HepG2 (cell line): Measurements from ENCODE around the gene DDX20. TPM values are rescaled to one million over a fixed set of nuclear protein-coding genes. Genes with fewer than 3 reads are reported as not detected.

ENCODE experiments used
- MXD4 ChIP-seq: IDR thresholded peaks from 2 replicates; pipeline ENCODE4 v1.6.1; 2016; ENCODE audit warnings: mild to moderate bottlenecking, missing biosample characterization, missing genetic modification reagents
- PCBP1 ChIP-seq: fragments of 200-400 bp; formaldehyde crosslinking; IDR thresholded peaks from 2 replicates; pipeline ENCODE4 v1.6.1; 2017; ENCODE audit warnings: mild to moderate bottlenecking, low read depth, low read length, borderline replicate concordance
- RBM39 ChIP-seq: fragments of 200-400 bp; formaldehyde crosslinking; IDR thresholded peaks from one replicate; pipeline ENCODE4 v1.6.1; 2018; ENCODE audit warnings: antibody characterized with exemption, mild to moderate bottlenecking, low read depth, low read length; ENCODE audit not compliant: poor library complexity, severe bottlenecking
- REPIN1 ChIP-seq: sonication (generic); formaldehyde crosslinking; IDR thresholded peaks from 2 replicates; pipeline ENCODE4 v1.8.0; 2022; ENCODE audit warnings: missing genetic modification reagents, low read depth, mild to moderate bottlenecking, borderline replicate concordance
- SAFB2 ChIP-seq: sonication (generic); formaldehyde crosslinking; IDR thresholded peaks from 2 replicates; pipeline ENCODE4 v1.5.1; 2020; ENCODE audit warnings: missing genetic modification reagents, low read depth, mild to moderate bottlenecking, borderline replicate concordance
- SRF ChIP-seq: IDR thresholded peaks from 2 replicates; pipeline ENCODE4 v1.6.1; 2011; ENCODE audit warnings: mild to moderate bottlenecking, low read depth, low read length, moderate library complexity
- ZBTB1 ChIP-seq: sonication (generic); formaldehyde crosslinking; IDR thresholded peaks from 2 replicates; pipeline ENCODE4 v1.4.0; 2020; ENCODE audit warnings: missing genetic modification reagents, borderline replicate concordance
- ZMYM4 ChIP-seq: sonication (generic); formaldehyde crosslinking; IDR thresholded peaks from 2 replicates; pipeline ENCODE4 v1.8.1; 2023; ENCODE audit warnings: mild to moderate bottlenecking, missing genetic modification reagents
- ZNF446 ChIP-seq: sonication (generic); formaldehyde crosslinking; IDR thresholded peaks from 2 replicates; pipeline ENCODE4 v1.5.0; 2020; ENCODE audit warnings: mild to moderate bottlenecking, missing genetic modification reagents
- polyA plus RNA-seq, 8 experiments: library from polyadenylated mRNA; depleted of rRNA in 3 of 8; stranded (reverse) in 7 of 8; unstranded in 1 of 8; fragments of >200 nt; fragmentation: Illumina TruSeq in 4 of 8; extraction: Trizol in 4 of 8; gene quantifications; 2 replicates each; pipeline versions ENCODE4 v1.2.1 to v1.2.3, GENCODE V29; 2011 to 2016; ENCODE audit warnings: low read depth in 4 of 8, missing spikeins in 1 of 8, mixed read lengths in 1 of 8; ENCODE audit not compliant: insufficient read depth in 1 of 8
- total RNA-seq, 5 experiments: library from RNA; depleted of rRNA; stranded (reverse); fragments of >200 nt; fragmentation: Illumina TruSeq; extraction: Trizol; gene quantifications; 2 replicates each; pipeline ENCODE4 v1.2.3, GENCODE V29; 2016; ENCODE audit warnings: low read depth in 1 of 5
- TF ChIP-seq, protein P1 (sequence below): sonication (generic); formaldehyde crosslinking; conservative IDR thresholded peaks from 2 replicates; pipeline ENCODE4 v1.5.0; 2020; ENCODE audit warnings: missing genetic modification reagents
- TF ChIP-seq, protein P2 (sequence below), 2 experiments: fragments of 450-650 bp in 1 of 2; sonication (generic) in 1 of 2; formaldehyde crosslinking in 1 of 2; IDR thresholded peaks; 2 replicates each; pipeline versions ENCODE4 v1.6.1 to v1.8.0; 2016 to 2022; ENCODE audit warnings: antibody characterized with exemption in 1 of 2, mild to moderate bottlenecking in 1 of 2, missing genetic modification reagents in 1 of 2
- TF ChIP-seq, protein P3 (sequence below): sonication (generic); formaldehyde crosslinking; IDR thresholded peaks from 2 replicates; pipeline ENCODE4 v1.5.0; 2020; ENCODE audit warnings: mild to moderate bottlenecking, missing genetic modification reagents
- TF ChIP-seq, protein P4 (sequence below): sonication (generic); formaldehyde crosslinking; IDR thresholded peaks from 2 replicates; pipeline ENCODE4 v1.9.0; 2021; ENCODE audit warnings: missing genetic modification reagents, borderline replicate concordance
- TF ChIP-seq, protein P5 (sequence below): sonication (generic); formaldehyde crosslinking; IDR thresholded peaks from 2 replicates; pipeline ENCODE4 v1.4.0; 2020; ENCODE audit warnings: missing genetic modification reagents

Gene DDX20
- total and polyA plus RNA-seq, 2 of the 13 experiments (the other 11 are each of a cell fraction or from before 2014, with no cell fraction given): 4.0 to 14.3 TPM

DNA sequence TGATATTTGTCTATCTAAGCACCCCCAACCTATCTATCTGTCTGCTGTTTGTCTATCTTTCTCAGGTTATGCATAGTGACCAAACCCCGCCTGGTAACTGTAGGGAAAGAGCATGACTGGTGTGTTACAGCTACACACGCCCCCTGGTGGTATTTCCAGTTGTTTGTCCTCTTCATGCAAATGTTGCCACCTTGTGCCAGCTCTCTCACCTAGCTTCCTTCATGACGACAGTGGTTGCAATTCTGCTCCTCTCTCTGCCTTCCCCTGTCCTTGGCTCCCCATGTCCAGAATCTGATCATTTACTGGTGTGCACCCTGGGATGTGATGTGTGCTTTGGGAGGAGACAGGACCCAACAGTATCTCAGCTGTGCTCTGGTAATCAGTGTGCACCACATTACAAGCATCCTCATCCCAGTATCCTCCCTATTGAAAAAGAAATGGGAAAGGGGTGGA is 8.4 kb upstream of the DDX20 start (continued):
- no peak for TF ChIP-seq ZNF446 (CRISPR knock-in tag)
- TF ChIP-seq, protein P1, sequence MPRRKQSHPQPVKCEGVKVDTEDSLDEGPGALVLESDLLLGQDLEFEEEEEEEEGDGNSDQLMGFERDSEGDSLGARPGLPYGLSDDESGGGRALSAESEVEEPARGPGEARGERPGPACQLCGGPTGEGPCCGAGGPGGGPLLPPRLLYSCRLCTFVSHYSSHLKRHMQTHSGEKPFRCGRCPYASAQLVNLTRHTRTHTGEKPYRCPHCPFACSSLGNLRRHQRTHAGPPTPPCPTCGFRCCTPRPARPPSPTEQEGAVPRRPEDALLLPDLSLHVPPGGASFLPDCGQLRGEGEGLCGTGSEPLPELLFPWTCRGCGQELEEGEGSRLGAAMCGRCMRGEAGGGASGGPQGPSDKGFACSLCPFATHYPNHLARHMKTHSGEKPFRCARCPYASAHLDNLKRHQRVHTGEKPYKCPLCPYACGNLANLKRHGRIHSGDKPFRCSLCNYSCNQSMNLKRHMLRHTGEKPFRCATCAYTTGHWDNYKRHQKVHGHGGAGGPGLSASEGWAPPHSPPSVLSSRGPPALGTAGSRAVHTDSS (CRISPR knock-in tag): no peak
- TF ChIP-seq, protein P2, sequence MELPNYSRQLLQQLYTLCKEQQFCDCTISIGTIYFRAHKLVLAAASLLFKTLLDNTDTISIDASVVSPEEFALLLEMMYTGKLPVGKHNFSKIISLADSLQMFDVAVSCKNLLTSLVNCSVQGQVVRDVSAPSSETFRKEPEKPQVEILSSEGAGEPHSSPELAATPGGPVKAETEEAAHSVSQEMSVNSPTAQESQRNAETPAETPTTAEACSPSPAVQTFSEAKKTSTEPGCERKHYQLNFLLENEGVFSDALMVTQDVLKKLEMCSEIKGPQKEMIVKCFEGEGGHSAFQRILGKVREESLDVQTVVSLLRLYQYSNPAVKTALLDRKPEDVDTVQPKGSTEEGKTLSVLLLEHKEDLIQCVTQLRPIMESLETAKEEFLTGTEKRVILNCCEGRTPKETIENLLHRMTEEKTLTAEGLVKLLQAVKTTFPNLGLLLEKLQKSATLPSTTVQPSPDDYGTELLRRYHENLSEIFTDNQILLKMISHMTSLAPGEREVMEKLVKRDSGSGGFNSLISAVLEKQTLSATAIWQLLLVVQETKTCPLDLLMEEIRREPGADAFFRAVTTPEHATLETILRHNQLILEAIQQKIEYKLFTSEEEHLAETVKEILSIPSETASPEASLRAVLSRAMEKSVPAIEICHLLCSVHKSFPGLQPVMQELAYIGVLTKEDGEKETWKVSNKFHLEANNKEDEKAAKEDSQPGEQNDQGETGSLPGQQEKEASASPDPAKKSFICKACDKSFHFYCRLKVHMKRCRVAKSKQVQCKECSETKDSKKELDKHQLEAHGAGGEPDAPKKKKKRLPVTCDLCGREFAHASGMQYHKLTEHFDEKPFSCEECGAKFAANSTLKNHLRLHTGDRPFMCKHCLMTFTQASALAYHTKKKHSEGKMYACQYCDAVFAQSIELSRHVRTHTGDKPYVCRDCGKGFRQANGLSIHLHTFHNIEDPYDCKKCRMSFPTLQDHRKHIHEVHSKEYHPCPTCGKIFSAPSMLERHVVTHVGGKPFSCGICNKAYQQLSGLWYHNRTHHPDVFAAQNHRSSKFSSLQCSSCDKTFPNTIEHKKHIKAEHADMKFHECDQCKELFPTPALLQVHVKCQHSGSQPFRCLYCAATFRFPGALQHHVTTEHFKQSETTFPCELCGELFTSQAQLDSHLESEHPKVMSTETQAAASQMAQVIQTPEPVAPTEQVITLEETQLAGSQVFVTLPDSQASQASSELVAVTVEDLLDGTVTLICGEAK (IDR thresholded peaks at IDR 0.05): no peak
- TF ChIP-seq, protein P2 (CRISPR knock-in tag; IDR thresholded peaks at IDR 0.05): 0 out of 2 replicates have a peak, but pooled peaks have one; percentile 51
- TF ChIP-seq RBM39: no peak
- 0 out of 2 replicates have a peak, but pooled peaks have one; percentile 45 for TF ChIP-seq REPIN1
- TF ChIP-seq SAFB2 (CRISPR knock-in tag): no peak
- TF ChIP-seq, protein P3, sequence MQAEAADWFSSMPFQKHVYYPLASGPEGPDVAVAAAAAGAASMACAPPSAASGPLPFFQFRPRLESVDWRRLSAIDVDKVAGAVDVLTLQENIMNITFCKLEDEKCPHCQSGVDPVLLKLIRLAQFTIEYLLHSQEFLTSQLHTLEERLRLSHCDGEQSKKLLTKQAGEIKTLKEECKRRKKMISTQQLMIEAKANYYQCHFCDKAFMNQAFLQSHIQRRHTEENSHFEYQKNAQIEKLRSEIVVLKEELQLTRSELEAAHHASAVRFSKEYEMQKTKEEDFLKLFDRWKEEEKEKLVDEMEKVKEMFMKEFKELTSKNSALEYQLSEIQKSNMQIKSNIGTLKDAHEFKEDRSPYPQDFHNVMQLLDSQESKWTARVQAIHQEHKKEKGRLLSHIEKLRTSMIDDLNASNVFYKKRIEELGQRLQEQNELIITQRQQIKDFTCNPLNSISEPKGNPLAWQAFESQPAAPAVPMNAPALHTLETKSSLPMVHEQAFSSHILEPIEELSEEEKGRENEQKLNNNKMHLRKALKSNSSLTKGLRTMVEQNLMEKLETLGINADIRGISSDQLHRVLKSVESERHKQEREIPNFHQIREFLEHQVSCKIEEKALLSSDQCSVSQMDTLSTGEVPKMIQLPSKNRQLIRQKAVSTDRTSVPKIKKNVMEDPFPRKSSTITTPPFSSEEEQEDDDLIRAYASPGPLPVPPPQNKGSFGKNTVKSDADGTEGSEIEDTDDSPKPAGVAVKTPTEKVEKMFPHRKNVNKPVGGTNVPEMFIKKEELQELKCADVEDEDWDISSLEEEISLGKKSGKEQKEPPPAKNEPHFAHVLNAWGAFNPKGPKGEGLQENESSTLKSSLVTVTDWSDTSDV (CRISPR knock-in tag): no peak
- TF ChIP-seq SRF: no peak
- TF ChIP-seq MXD4 (CRISPR knock-in tag): no peak
- TF ChIP-seq, protein P4, sequence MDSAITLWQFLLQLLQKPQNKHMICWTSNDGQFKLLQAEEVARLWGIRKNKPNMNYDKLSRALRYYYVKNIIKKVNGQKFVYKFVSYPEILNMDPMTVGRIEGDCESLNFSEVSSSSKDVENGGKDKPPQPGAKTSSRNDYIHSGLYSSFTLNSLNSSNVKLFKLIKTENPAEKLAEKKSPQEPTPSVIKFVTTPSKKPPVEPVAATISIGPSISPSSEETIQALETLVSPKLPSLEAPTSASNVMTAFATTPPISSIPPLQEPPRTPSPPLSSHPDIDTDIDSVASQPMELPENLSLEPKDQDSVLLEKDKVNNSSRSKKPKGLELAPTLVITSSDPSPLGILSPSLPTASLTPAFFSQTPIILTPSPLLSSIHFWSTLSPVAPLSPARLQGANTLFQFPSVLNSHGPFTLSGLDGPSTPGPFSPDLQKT (CRISPR knock-in tag): no peak
- TF ChIP-seq ZMYM4 (CRISPR knock-in tag): peak; percentile 41; the same call in 1 of the 2 replicates
- TF ChIP-seq, protein P5, sequence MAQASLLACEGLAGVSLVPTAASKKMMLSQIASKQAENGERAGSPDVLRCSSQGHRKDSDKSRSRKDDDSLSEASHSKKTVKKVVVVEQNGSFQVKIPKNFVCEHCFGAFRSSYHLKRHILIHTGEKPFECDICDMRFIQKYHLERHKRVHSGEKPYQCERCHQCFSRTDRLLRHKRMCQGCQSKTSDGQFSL: no peak
- TF ChIP-seq PCBP1: no peak
- no peak for TF ChIP-seq ZBTB1
